ENCODE results near the gene KANSL1. TPM values are rescaled to one million over a fixed set of nuclear protein-coding genes. Genes with fewer than 3 reads are reported as not detected.

The KANSL1 gene
- total RNA-seq, 1 experiment from 2014 or later = 83.0 TPM

DNA sequence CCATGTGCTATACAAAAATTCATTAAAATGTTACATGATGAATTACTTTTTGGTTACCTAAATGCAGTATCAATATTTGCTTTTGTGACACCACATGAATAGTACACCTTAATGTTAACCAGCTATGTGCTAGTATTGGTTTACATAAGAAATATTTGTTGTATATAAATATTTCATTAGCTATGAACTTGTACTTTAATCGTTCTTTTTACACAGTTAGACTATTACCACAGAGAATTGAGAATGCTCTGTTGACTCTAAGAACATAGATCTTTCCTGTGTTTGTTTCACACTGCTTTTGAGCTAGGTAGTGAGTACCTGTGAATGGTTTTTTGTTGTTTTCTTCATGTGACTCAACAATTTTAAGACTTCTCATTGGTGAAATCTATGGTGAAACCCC lies 93.4 kb downstream of the KANSL1 start:
- Histone ChIP-seq H3K9me3 (no peaks in the 10 kb centered on the region), H3K27me3 (replicated peaks; ENCODE audit: control insufficient read depth, insufficient read depth, low read length) (no peaks in the 10 kb centered on the region), H3K36me3 (ENCODE audit: control insufficient read depth, insufficient read depth, low read length) (no peaks in the 10 kb centered on the region), H3K4me3 (ENCODE audit: low read depth, low read length) (no peak overlapping the region), H3K4me1 (peaks cover 19% of the 10 kb centered on the region)
- DNase-seq = no peak
- intact Hi-C loops (cut with micrococcal nuclease; ENCODE audit: unreplicated experiment) = no loop called here
- H3K4me3 Mint-ChIP-seq (ENCODE audit: unreplicated experiment) = no peak overlapping the region
- no peaks in the 10 kb centered on the region for H3K9me3 Mint-ChIP-seq (ENCODE audit: unreplicated experiment)
- no peak overlapping the region for H3K27ac Mint-ChIP-seq (ENCODE audit: unreplicated experiment)
- ChIA-PET POLR2A (no interaction called here), CTCF (interaction anchor here (0.7 kb wide), 1 partner anchor 71 kb away, joined by 3 read pairs; no protein-coding TSS in a partner anchor)
- no peaks in the 10 kb centered on the region for H3K27me3 Mint-ChIP-seq (ENCODE audit: insufficient read depth, unreplicated experiment)
- peaks cover 26% of the 10 kb centered on the region for H3K36me3 Mint-ChIP-seq (ENCODE audit: insufficient read depth, unreplicated experiment)
- TF ChIP-seq CTCF (IDR thresholded peaks at IDR 0.05; ENCODE audit: insufficient read depth in 1 of 2, low read depth in 1 of 2, low read length in 1 of 2, severe bottlenecking in 1 of 2, unreplicated experiment in 1 of 2) = no peak
- no TSS peak for BruUV-seq (replicated peaks)
- peaks cover 28% of the 10 kb centered on the region for H3K4me1 Mint-ChIP-seq (ENCODE audit: low read depth, unreplicated experiment)

DNA sequence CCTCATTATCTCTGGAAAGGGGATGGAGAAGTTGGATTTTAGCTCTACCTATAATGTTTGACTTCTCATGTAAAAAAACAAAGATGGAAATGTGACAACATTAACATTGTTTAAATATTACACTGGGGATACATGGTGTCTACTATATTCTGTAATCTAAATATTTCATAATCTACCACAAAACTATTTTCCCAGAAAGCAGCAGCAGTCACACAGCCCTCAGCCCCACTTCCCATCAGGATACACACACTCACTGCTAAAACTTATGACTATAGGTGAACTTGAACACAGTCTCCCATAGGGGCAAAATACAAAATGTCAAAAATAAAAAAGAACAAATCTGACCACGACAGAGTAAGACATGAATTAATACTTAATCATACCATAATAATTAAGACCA lies 95.7 kb downstream of the KANSL1 start:
- no peak overlapping the region for H3K27ac Mint-ChIP-seq (ENCODE audit: unreplicated experiment)
- H3K4me3 Mint-ChIP-seq (ENCODE audit: unreplicated experiment) = no peak overlapping the region
- BruUV-seq (replicated peaks) = no TSS peak
- H3K36me3 Mint-ChIP-seq (ENCODE audit: insufficient read depth, unreplicated experiment) = peaks cover 37% of the 10 kb centered on the region
- no peak for TF ChIP-seq CTCF (IDR thresholded peaks at IDR 0.05; ENCODE audit: insufficient read depth in 1 of 2, low read depth in 1 of 2, low read length in 1 of 2, severe bottlenecking in 1 of 2, unreplicated experiment in 1 of 2)
- no peak for DNase-seq
- H3K27me3 Mint-ChIP-seq (ENCODE audit: insufficient read depth, unreplicated experiment) = no peaks in the 10 kb centered on the region
- Histone ChIP-seq H3K4me1 (peaks cover 16% of the 10 kb centered on the region), H3K27me3 (replicated peaks; ENCODE audit: control insufficient read depth, insufficient read depth, low read length) (no peaks in the 10 kb centered on the region), H3K9me3 (no peaks in the 10 kb centered on the region), H3K36me3 (ENCODE audit: control insufficient read depth, insufficient read depth, low read length) (no peaks in the 10 kb centered on the region), H3K4me3 (ENCODE audit: low read depth, low read length) (no peak overlapping the region)
- ChIA-PET CTCF (no interaction called here), POLR2A (no interaction called here)
- intact Hi-C loops (cut with micrococcal nuclease; ENCODE audit: unreplicated experiment) = no loop called here
- H3K9me3 Mint-ChIP-seq (ENCODE audit: unreplicated experiment) = no peaks in the 10 kb centered on the region
- H3K4me1 Mint-ChIP-seq (ENCODE audit: low read depth, unreplicated experiment) = peaks cover 17% of the 10 kb centered on the region

- H3K4me1 ChIP-seq = no peaks in the 10 kb centered on the region
- H3K36me3 ChIP-seq (ENCODE audit: control insufficient read depth, insufficient read depth, low read length) = no peaks in the 10 kb centered on the region
- no peak overlapping the region for H3K4me3 ChIP-seq (ENCODE audit: low read depth, low read length)
- no TSS peak for BruUV-seq (replicated peaks)
- ChIA-PET CTCF (no interaction called here), POLR2A (no interaction called here)
- intact Hi-C loops (cut with micrococcal nuclease; ENCODE audit: unreplicated experiment) = loop anchor here (2.0 kb wide), 1 partner anchor 14 kb away; no protein-coding TSS in a partner anchor
- H3K36me3 Mint-ChIP-seq (ENCODE audit: insufficient read depth, unreplicated experiment) = peaks cover 46% of the 10 kb centered on the region
- H3K27me3 ChIP-seq (replicated peaks; ENCODE audit: control insufficient read depth, insufficient read depth, low read length) = no peaks in the 10 kb centered on the region
- no peak for DNase-seq
- no peaks in the 10 kb centered on the region for H3K9me3 ChIP-seq
- peaks cover 6% of the 10 kb centered on the region for H3K4me1 Mint-ChIP-seq (ENCODE audit: low read depth, unreplicated experiment)
- no peaks in the 10 kb centered on the region for H3K27me3 Mint-ChIP-seq (ENCODE audit: insufficient read depth, unreplicated experiment)
- H3K4me3 Mint-ChIP-seq (ENCODE audit: unreplicated experiment) = no peak overlapping the region
- TF ChIP-seq CTCF (IDR thresholded peaks at IDR 0.05; ENCODE audit: insufficient read depth in 1 of 2, low read depth in 1 of 2, low read length in 1 of 2, severe bottlenecking in 1 of 2, unreplicated experiment in 1 of 2) = no peak
- no peak overlapping the region for H3K27ac Mint-ChIP-seq (ENCODE audit: unreplicated experiment)
- H3K9me3 Mint-ChIP-seq (ENCODE audit: unreplicated experiment) = no peaks in the 10 kb centered on the region
Measured at GRCh38 chr17:46092991-46093390, 100.2 kb downstream of the KANSL1 start.
